GM18520 (cell line): ENCODE measurements around the gene OSBPL8.
A peak's percentile ranks its signal among the peaks of the same experiment; 100 is the strongest.

Experiments
- ATAC-seq: cut with Tn5 transposase; IDR thresholded peaks from one replicate; pipeline ENCODE4 v1.9.1; 2021; ENCODE audit not compliant: unreplicated experiment

The OSBPL8 gene

GRCh38 chr12:76559400-76560085 lies at the start of gene OSBPL8:
Gene OSBPL8, minus strand, starts transcription at chr12:76559771. Its CDS starts 72,220 bp downstream, at chr12:76487551.
- ATAC-seq = peak; percentile 73

GRCh38 chr12:76608070-76608469 lies 48.5 kb upstream of the OSBPL8 start:
- ATAC-seq = no peak

- no peak for ATAC-seq
These were observed 35.5 kb upstream of the OSBPL8 start for GRCh38 chr12:76595056-76595455.

GRCh38 chr12:76591476-76591875 lies 31.9 kb upstream of the OSBPL8 start:
- ATAC-seq = no peak

- ATAC-seq = no peak
These were observed 30.6 kb upstream of the OSBPL8 start for GRCh38 chr12:76590131-76590530.

GRCh38 chr12:76588881-76589565 lies 29.5 kb upstream of the OSBPL8 start:
- ATAC-seq = no peak

GRCh38 chr12:76587428-76588178 lies 28.0 kb upstream of the OSBPL8 start:
- no peak for ATAC-seq

GRCh38 chr12:76586764-76587395 lies 27.3 kb upstream of the OSBPL8 start:
- ATAC-seq = no peak

- no peak for ATAC-seq
These were observed 23.7 kb upstream of the OSBPL8 start for GRCh38 chr12:76583301-76583700.

- ATAC-seq = no peak
These were observed 14.3 kb upstream of the OSBPL8 start for GRCh38 chr12:76573840-76574373.

- no peak for ATAC-seq
These were observed 11.7 kb upstream of the OSBPL8 start for GRCh38 chr12:76571256-76571655.

- ATAC-seq = no peak
These were observed 10.4 kb upstream of the OSBPL8 start for GRCh38 chr12:76569685-76570604.

GRCh38 chr12:76568888-76569551 lies 9.4 kb upstream of the OSBPL8 start:
- ATAC-seq = no peak

GRCh38 chr12:76568130-76568529 lies 8.6 kb upstream of the OSBPL8 start:
- ATAC-seq = no peak

- ATAC-seq = no peak
These were observed 3.5 kb upstream of the OSBPL8 start for GRCh38 chr12:76563061-76563460.

GRCh38 chr12:76562130-76562529 lies 2.6 kb upstream of the OSBPL8 start:
- no peak for ATAC-seq

GRCh38 chr12:76560086-76560491 lies 518 bp upstream of the OSBPL8 start:
- ATAC-seq = no peak

- peak; percentile 30 for ATAC-seq
These were observed 729 bp downstream of the OSBPL8 start for GRCh38 chr12:76558684-76559399.

- no peak for ATAC-seq
These were observed 3.2 kb downstream of the OSBPL8 start for GRCh38 chr12:76556368-76556767.
